Putamen (tissue), 1 donor: Measurements from ENCODE around the gene CSMD2.
"Not testable (repeated sequence)": the region's sequence is repeated elsewhere in the genome, so short reads cannot be mapped to it uniquely, and the experiment has no call there.

Experiments
- DNase-seq: peaks from one replicate; pipeline ENCODE4 v3.0.0-alpha.2; 2016; ENCODE audit warnings: low spot score

The CSMD2 gene

GRCh38 chr1:34164771-34165391 is at the start of gene CSMD2:
TSS of gene CSMD2 (minus strand) at chr1:34165230. CDS start at chr1:34165097, 133 bp downstream.
- DNase-seq = peak; percentile 83

- DNase-seq = no peak
Measured at GRCh38 chr1:34213956-34214355, 48.9 kb upstream of the CSMD2 start.

GRCh38 chr1:34212673-34213072 is 47.6 kb upstream of the CSMD2 start:
- DNase-seq = no peak

GRCh38 chr1:34199927-34200326 is 34.9 kb upstream of the CSMD2 start:
- DNase-seq = no peak

DNA sequence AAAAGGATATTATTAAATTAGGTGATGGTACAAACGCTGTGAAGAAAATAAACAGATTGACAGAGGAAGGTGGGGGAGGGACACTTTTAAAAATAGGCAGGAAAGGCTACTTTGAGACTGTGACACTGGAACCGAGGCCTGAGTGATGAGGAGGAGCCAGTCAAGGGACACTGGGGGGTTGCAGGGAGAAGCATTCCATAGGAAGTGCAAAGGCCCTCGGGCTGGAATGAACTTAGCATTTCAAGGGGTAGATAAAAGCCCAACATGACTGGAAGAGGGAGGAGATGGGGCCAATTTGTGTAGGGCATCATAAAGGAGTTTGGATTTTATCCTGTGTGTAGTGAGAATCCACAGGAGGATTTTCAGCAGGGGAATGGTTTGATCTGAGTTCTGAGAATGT is 27.6 kb upstream of the CSMD2 start:
- DNase-seq = no peak

- DNase-seq = no peak
Measured at GRCh38 chr1:34190692-34191091, 25.7 kb upstream of the CSMD2 start.

DNA sequence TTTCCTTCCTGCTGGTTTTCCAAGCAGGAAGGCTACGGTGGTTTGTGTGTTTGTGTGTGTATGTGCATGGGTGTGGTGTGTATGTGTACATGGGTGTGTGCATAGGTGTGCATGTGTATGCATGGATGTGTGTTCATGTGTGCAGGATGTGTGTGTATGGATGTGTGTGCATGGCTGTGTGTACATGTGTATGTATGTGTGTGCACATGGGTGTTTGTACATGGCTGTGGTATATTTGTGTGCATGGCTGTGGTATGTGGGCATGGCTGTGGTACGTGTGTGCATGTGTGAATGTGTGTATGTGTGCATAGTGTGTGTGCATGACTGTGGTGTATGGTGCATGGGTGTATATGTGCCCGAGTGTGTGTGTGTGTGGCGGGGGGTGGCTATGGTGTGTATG is 24.0 kb upstream of the CSMD2 start:
- no peak for DNase-seq

DNA sequence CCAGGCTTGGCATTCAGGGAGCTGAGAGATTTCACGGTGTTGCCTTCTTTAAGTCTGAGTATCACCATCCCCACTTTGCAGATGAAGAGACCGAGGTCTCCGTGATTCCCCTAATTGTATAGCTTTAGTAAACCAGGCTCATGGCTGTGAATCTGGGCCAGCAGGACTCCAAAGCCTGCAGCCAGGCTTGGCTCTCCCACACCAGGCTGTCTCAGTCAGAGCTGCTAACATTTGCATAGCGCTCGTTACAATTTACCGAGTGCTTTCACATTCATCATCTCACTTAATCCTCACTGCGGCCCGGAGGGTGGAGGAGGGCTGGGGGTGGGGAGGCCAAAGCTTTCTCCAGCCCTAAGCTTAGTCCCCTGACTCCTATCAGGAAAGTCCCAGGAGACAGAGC is 23.4 kb upstream of the CSMD2 start:
- no peak for DNase-seq

- no peak for DNase-seq
Measured at GRCh38 chr1:34186741-34187494, 21.9 kb upstream of the CSMD2 start.

GRCh38 chr1:34183381-34183780 is 18.4 kb upstream of the CSMD2 start:
- not testable (repeated sequence) for DNase-seq

- no peak for DNase-seq
Measured at GRCh38 chr1:34178072-34178471, 13.0 kb upstream of the CSMD2 start.

DNA sequence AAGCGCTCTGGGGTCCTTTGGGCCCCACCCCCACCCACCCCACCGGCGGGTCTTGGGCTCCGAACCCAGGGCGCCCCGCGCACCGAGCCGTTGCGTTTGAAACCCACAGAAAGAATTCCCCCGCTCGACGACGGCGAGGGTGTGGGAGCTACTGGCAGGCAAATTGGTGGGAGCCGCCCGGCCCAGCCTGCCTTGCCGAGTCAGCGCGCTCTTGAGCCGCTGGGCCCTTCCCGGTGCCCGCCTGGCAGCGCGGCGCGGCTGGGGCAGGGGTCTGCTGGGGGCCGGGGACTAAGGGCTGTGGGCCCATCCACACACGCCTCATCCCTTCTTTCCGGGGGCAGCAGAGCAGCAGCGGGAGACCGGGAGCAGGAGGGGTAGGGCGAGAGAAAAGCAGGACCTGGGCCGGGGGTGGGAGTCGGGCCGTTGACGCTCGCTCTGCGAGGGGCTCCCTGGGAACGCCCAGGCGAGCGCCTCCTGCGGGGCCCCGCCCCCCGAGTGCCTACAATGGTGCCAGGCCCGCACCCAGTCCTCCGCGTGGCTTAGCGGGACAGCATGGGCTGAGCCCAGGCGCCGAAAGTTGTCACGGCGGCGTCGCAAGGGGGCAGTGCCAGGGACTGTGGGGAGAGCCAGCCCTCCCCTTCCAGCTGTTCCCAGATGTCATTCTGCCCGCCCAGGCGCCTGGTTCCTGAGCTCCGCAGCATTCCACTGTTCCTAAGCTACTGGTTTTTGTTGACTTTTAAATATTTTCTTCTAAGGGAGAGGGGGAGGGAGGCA is 12.0 kb upstream of the CSMD2 start, which contains the start of gene C1orf94:
C1orf94 (plus strand) TSS at position 78 of the 774 bp plus-strand sequence. CDS start 883 bp downstream, outside the sequence.
- peak; percentile 29 for DNase-seq

- DNase-seq = no peak
Measured at GRCh38 chr1:34175744-34176143, 10.7 kb upstream of the CSMD2 start.

DNA sequence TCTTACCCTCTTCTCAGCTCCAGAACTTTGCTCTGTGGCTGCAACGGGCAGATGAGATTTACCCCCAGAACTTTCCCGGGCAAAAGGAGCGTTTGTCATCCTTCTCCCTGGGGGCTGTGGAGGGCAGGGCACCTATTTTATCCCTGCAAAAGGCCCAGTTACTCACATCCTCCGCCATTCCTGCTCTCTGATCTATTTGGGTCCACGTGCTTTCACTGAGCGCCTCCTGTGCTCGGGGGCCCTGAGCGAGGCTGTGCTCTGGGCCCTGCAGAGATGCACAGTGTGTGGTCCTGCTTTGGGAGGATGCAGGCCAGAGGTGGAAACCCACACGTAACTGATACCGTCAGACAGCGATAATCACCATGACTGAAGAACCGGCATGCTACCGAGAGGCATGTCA is 2.4 kb upstream of the CSMD2 start:
- DNase-seq = no peak

DNA sequence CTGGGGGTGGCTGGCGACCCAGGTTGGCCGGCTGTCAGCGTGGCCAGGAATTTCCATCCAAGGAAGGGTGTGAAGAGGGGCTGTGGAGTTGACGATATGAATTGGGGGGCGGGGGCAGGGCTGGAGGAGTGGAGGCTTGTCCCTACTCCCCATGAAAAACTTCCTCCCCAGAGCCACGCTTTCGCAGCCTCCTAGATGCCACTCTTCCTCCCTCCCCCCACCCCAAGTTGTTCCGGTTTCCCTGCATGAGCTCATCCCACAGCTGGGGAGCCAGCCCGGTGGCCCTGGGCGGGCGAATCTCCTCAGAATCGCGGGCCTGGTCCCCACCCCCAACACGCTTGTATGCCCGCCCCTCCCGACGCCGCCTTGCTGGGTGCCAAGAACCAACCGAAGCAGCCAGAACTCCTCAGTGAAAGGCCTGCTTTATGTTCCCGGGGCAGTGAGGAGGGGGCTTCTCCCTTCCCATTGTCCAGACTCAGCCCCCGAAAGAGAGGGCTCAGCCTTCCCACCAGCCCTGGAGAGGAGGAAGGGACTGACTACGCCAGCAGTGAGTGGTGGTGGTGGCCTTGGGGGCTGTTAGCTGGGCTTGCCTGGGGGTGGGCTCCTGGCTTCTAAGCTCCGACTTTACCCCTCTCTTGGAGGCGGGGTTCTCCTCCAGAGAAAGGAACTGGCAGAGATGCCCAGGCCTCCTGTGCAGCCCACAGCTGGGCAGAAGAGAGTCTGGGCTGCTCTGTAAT is 1.8 kb upstream of the CSMD2 start:
- peak; percentile 92 for DNase-seq

DNA sequence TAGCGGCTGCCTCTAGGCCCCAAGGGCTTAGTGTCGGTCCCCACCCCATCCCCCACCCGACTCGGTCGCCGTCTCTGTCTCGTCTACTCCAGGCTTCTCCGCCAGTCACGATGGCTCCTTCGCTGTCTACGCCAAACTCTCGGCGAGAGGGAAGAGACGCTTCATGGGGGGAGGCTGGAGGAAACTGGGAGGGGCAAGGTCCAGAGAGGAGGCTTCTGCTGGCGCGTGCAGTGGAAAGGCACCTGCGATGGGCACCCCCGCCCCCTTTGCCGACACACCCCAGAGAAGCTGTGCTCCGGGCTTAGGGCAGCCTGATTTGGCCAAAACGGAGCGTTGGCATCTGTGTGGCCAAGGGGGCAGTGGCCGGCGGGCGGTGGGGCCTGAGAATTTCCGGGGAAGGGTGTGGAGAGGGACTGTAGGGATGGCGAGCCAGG is 1.2 kb upstream of the CSMD2 start:
- DNase-seq = no peak

DNA sequence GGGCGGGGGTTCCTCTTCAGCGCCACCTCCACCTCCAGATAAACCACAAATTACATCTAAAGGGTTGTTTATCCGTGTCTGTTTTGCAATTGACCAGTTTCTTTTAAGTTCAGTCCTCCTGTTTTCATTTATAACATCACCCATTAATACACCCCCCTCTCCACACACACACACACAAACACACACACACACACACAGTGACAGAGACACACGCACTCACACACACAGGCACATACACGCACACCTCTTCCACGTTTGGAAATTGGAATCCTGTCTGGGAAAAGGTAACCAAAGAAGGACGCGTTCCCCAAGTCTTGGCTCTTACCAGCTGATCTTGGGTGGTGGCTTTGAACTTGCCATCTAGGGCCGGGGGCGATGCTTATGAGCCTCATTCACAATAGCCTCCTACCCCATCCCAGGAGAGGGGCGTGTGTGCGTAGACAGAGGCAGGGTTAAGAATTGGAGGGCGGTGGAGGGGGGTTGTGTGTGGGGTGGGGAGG is 442 bp upstream of the CSMD2 start:
- DNase-seq = no peak

- DNase-seq = peak; percentile 10
Measured at GRCh38 chr1:34163792-34164731, 968 bp downstream of the CSMD2 start.

DNA sequence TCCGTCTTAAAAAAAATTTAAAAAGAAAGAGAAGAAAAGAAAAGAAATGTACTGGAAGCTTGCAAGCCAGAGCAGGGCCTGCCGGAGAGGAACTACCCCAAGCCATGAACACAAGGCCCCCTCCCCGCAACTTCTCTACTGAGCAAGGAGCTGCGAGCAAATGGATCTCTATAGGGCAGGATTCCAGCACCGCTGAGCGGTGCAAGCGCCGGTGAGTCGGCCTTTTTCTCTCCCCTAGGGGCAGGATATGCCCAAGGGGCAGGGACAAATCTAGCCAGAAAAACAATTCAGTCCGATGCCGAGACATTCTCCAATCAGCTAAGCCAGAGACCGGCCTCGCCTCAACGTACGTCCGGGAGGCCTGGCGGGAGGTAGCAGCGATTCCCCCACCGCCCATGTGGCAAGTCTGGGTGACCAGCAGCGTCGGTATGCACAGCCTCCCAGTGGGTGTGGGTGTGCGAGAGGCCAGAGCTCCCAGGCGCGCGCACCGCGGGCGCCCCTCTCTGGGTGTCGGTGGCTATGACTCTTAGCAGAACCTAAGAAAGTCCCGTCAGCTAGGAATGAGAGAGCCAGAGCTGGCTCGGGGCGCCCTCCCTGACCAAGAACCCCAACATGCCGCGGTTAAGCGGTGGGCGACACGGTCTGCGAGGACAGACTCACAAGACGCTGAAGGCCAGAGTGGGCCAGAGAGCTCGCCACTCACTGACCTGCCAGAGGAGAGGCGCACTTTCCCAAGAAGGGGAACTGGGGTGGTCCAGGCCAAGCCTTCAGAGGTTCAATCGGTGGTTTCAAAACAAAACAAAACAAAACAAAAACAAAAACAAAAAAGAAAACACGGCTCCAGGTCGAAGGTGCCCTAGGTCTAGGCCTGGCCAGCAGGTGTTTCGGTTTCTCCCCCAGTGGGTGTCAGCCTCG is 1.9 kb downstream of the CSMD2 start:
- peak; percentile 86 for DNase-seq

- no peak for DNase-seq
Measured at GRCh38 chr1:34156739-34157138, 8.3 kb downstream of the CSMD2 start.
